Activated T-helper 17 cell treated with anti-CD3 and anti-CD28 coated beads, Interleukin-2, amount 50 U/mL, for 72 hours (primary cell): ENCODE measurements around the gene CALML3. TPM values are rescaled to one million over a fixed set of nuclear protein-coding genes. Genes with fewer than 3 reads are reported as not detected.

ENCODE experiments used
- ATAC-seq: fragments of 150-1000 bp; cut with Tn5 transposase; replicated peaks from 2 replicates; pipeline ENCODE4 v1.10.0; 2021; ENCODE audit warnings: mild to moderate bottlenecking, moderate library complexity
- H3K27ac Mint-ChIP-seq: one replicate; pipeline ENCODE4 v1.8.0; 2022; ENCODE audit warnings: mixed read lengths
- H3K27me3 Mint-ChIP-seq: one replicate; pipeline ENCODE4 v1.8.0; 2022; ENCODE audit warnings: mixed read lengths
- H3K36me3 Mint-ChIP-seq: one replicate; pipeline ENCODE4 v1.8.0; 2022; ENCODE audit warnings: low read depth, mild to moderate bottlenecking, mixed read lengths
- H3K4me1 Mint-ChIP-seq: one replicate; pipeline ENCODE4 v1.8.0; 2022; ENCODE audit warnings: mixed read lengths
- H3K4me3 Mint-ChIP-seq: one replicate; pipeline ENCODE4 v1.8.0; 2022; ENCODE audit warnings: mild to moderate bottlenecking, mixed read lengths
- H3K9me3 Mint-ChIP-seq: one replicate; pipeline ENCODE4 v1.8.0; 2022; ENCODE audit warnings: mixed read lengths
- total RNA-seq, 2 donors: library from RNA; stranded (reverse); gene quantifications; one replicate each; pipeline ENCODE4 v1.2.3, GENCODE V29; 2022

The CALML3 gene
- total RNA-seq, 2 donors from 2014 or later, result not detected

DNA sequence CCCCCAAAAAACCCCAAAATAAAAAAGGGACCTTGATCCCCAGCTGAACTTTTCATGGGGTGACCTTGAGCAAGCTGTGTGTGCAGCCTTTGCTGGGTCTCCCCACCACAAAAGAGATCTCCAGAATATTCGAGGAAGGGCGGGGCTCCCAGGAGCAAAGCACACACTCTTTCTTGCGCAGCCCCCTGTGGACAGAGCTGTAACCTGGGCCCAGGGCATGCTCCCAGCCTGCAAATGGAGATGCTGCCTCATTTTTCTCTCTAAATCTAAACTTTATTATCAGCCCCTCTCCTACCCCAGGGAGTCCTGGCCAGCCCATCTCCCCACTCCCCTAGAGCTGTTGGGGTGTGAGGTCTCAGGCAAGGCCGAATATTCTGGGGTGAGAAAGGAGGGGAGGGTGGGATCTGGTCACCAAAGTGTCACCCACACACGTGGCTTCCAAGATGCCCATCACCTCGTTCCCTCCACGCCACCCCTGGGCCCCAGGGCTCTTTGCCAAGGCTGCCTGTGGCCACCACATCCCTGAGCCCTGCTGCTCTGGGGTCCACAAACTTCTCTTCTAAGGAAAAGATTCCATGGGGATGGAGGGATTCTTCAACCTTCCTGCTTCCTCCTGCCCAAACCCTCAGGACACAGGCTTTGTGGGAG, 1.7 kb upstream of the CALML3 start:
- H3K4me3 Mint-ChIP-seq, result no peak overlapping the region
- no peaks in the 10 kb centered on the region for H3K4me1 Mint-ChIP-seq
- H3K9me3 Mint-ChIP-seq, result no peaks in the 10 kb centered on the region
- no peak for ATAC-seq
- no peaks in the 10 kb centered on the region for H3K36me3 Mint-ChIP-seq
- no peaks in the 10 kb centered on the region for H3K27me3 Mint-ChIP-seq
- H3K27ac Mint-ChIP-seq, result no peak overlapping the region

DNA sequence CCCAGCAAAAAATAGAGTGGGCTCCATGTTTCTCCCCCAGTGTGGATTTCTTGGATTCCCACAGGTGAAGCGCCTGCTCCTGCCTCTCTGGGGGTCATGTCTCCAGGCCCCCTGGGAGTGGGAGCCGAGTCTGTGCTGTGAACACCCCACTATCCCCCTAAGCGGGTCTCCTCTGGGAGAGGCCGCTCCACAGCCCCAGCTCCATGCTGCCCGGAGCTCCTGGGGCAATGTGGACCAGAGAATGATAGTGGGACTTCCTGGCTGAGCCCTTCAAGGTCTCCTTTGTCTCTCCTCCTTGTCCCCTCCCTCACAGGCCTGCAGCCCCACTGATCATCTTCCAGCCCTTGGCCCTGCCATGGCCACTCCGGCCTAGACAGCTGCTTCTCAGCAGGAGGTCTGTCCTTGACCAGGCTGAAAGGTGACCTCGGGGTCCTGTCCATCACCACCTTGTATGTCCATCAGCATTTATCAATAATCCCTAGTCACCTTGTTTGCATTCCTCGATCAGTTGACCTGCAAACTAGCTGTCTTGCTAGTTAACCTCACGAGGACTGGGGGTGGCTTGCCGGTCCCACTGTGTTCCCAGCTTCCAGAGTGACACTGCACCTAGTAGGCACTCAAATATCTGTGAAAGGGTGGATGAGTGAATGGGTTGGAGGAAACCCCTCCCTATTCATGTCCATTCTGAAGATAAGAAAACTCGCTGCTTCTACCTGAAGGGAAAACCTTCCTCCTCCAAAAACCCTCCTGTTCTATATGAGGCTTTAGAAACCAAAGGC, 776 bp upstream of the CALML3 start:
- Mint-ChIP-seq H3K4me1 (no peaks in the 10 kb centered on the region), H3K36me3 (no peaks in the 10 kb centered on the region), H3K27ac (no peak overlapping the region), H3K9me3 (no peaks in the 10 kb centered on the region), H3K4me3 (no peak overlapping the region), H3K27me3 (no peaks in the 10 kb centered on the region)
- no peak for ATAC-seq

GRCh38 chr10:5525561-5526341, 990 bp downstream of the CALML3 start:
- H3K27ac Mint-ChIP-seq, result no peak overlapping the region
- H3K4me3 Mint-ChIP-seq, result no peak overlapping the region
- H3K27me3 Mint-ChIP-seq, result no peaks in the 10 kb centered on the region
- no peaks in the 10 kb centered on the region for H3K4me1 Mint-ChIP-seq
- H3K9me3 Mint-ChIP-seq, result no peaks in the 10 kb centered on the region
- H3K36me3 Mint-ChIP-seq, result no peaks in the 10 kb centered on the region
- no peak for ATAC-seq

- no peak for ATAC-seq
- Mint-ChIP-seq H3K36me3 (no peaks in the 10 kb centered on the region), H3K4me3 (no peak overlapping the region), H3K4me1 (no peaks in the 10 kb centered on the region), H3K27me3 (no peaks in the 10 kb centered on the region), H3K27ac (no peak overlapping the region), H3K9me3 (no peaks in the 10 kb centered on the region)
Observed at GRCh38 chr10:5526691-5527331, 2.0 kb downstream of the CALML3 start.

- Mint-ChIP-seq H3K27me3 (no peaks in the 10 kb centered on the region), H3K4me1 (no peaks in the 10 kb centered on the region), H3K27ac (no peak overlapping the region), H3K36me3 (no peaks in the 10 kb centered on the region), H3K4me3 (no peak overlapping the region), H3K9me3 (no peaks in the 10 kb centered on the region)
- ATAC-seq, result no peak
Observed at GRCh38 chr10:5527332-5528200, 2.8 kb downstream of the CALML3 start.

GRCh38 chr10:5528989-5529701, 4.4 kb downstream of the CALML3 start:
- no peaks in the 10 kb centered on the region for H3K36me3 Mint-ChIP-seq
- H3K9me3 Mint-ChIP-seq, result no peaks in the 10 kb centered on the region
- no peak for ATAC-seq
- H3K4me1 Mint-ChIP-seq, result no peaks in the 10 kb centered on the region
- no peak overlapping the region for H3K27ac Mint-ChIP-seq
- H3K4me3 Mint-ChIP-seq, result no peak overlapping the region
- no peaks in the 10 kb centered on the region for H3K27me3 Mint-ChIP-seq

DNA sequence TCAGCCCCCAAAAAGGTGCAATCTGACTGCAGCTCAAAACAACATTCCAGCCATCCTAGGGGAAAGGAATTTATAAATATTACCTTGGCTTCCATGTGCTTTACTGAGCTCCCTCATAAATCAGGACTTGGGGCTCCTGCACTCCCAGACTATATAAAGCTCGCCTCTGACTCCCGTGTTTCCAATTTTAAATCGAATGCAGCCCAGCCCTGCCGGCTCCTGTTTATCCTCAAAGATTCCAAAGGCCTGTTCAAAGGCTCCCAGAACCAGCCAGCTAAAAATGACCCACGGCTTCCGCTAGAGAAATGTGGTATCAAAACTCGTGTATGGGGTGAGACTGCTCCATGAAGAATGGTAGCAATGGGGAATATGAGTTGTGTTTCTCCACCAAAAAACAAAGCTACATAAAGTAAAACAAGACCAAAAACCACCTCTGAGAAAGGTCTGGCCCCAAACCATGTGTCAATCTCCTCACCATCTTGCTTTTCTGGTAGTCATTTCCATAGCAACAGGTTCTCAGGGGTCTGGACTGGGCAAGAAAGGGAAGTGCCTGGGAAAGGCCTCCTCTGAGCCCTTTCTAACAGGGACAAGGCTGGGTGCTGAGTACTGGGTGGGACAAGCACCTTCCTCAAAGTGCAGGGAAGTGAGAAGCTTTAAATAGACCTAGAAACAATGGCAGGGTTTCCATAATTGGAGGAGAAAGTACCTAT, 5.1 kb downstream of the CALML3 start:
- no peaks in the 10 kb centered on the region for H3K27me3 Mint-ChIP-seq
- H3K27ac Mint-ChIP-seq, result no peak overlapping the region
- no peaks in the 10 kb centered on the region for H3K9me3 Mint-ChIP-seq
- H3K4me1 Mint-ChIP-seq, result no peaks in the 10 kb centered on the region
- ATAC-seq, result no peak
- H3K4me3 Mint-ChIP-seq, result no peak overlapping the region
- H3K36me3 Mint-ChIP-seq, result no peaks in the 10 kb centered on the region

DNA sequence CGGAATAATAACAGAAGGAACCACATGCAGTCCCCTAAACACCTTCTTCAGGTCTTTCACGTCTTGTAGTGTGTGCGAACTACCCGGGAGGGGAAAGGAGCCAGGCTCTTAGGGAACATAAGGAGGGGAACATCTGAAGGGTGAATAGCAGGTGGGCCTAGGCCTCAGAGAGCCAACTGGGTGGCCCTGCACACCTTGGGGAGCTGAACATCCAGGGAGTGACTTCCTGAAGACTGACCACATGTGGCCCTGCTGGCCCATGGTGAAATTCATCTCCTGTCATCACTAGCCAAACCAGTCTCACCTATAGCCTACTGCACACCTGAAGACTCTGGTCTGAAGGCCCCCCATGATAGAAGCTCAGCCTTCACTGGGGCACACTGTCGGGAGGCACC, 5.6 kb downstream of the CALML3 start:
- Mint-ChIP-seq H3K27ac (no peak overlapping the region), H3K4me1 (no peaks in the 10 kb centered on the region), H3K27me3 (no peaks in the 10 kb centered on the region), H3K36me3 (no peaks in the 10 kb centered on the region), H3K9me3 (no peaks in the 10 kb centered on the region), H3K4me3 (no peak overlapping the region)
- no peak for ATAC-seq

DNA sequence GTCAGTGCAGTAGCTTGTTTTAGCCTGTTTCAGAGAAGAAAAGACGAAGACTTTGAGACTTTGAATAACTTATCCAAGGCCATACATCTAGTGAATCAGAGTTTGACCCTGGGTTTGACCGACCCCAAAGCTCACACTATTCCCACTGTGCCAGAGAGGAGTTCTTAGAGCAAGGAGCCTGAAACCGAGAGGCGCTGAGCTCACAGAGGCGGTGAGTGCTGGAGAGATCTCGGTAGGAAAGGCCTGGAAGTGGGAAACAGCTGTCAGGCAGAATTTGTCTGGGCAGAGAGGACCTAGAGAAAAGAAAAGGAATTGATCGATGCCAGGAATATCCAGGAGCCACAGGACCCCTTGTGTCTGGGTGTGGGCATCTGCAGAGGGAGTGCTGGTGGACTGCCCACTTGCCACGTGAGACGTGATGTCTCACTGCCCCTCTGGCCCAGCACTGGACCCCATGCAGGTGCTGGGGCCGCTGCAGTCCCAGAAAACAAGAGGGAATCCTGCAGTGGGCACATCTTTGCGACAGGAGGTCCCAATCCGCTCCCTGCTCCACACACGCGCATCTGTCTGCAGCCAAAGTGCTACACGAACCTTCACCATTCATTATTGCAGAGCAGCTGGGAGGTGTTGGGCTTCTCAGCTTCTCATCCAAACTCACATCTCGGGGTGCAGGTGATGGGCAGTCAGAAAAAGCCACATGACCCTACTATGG, 6.2 kb downstream of the CALML3 start:
- Mint-ChIP-seq H3K4me1 (no peaks in the 10 kb centered on the region), H3K27me3 (no peaks in the 10 kb centered on the region), H3K27ac (no peak overlapping the region), H3K9me3 (no peaks in the 10 kb centered on the region), H3K36me3 (no peaks in the 10 kb centered on the region), H3K4me3 (no peak overlapping the region)
- ATAC-seq, result no peak

GRCh38 chr10:5531558-5532306, 7.0 kb downstream of the CALML3 start:
- Mint-ChIP-seq H3K4me3 (no peak overlapping the region), H3K27ac (no peak overlapping the region), H3K27me3 (no peaks in the 10 kb centered on the region), H3K9me3 (no peaks in the 10 kb centered on the region), H3K36me3 (no peaks in the 10 kb centered on the region), H3K4me1 (no peaks in the 10 kb centered on the region)
- ATAC-seq, result no peak

GRCh38 chr10:5532307-5532605, 7.5 kb downstream of the CALML3 start:
- Mint-ChIP-seq H3K9me3 (no peaks in the 10 kb centered on the region), H3K27me3 (no peaks in the 10 kb centered on the region), H3K27ac (no peak overlapping the region), H3K36me3 (no peaks in the 10 kb centered on the region), H3K4me3 (no peak overlapping the region), H3K4me1 (no peaks in the 10 kb centered on the region)
- ATAC-seq, result no peak

- Mint-ChIP-seq H3K9me3 (no peaks in the 10 kb centered on the region), H3K4me1 (no peaks in the 10 kb centered on the region), H3K36me3 (no peaks in the 10 kb centered on the region), H3K4me3 (no peak overlapping the region), H3K27ac (no peak overlapping the region), H3K27me3 (no peaks in the 10 kb centered on the region)
- ATAC-seq, result no peak
Observed at GRCh38 chr10:5532618-5533097, 7.9 kb downstream of the CALML3 start.
